Central memory CD4-positive, alpha-beta T cell (primary cell): ENCODE measurements around the gene PPM1M.

Source experiments
- DNase-seq: peaks from one replicate; pipeline ENCODE4 v3.0.0; 2022

PPM1M gene

DNA sequence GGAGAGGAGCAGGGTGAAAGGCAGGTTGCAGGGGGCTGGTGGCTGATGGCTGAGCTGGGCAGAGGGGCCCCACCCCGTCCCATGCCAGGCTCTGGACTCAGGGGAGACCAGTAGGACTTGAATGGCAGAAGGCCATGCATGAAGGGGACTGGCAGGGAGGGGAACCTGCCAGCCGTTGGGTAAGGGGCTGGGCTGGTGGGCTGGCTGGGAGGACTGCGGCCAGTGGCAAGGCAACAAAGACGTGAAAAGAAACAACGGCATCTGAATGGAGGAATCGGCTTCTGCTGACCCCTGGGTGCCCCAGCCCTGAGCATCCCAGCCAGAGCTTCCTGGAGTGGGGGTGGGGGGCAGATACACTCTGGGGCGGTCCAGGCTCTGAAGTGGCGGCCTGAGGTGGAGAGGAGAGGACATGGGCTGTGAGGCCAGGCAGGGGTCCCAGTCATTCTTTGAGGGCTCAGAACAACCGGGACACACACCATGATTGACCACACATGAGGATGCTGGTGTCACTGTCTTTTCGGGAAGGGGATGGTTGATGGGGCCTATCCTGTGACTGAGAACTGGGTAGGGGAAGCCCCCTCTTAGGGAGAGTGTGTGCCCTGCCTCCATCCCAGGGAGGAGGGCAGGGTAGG is 53.8 kb downstream of the PPM1M start:
- no peak for DNase-seq
